Measurements from ENCODE around the gene KIF5A. TPM values are rescaled to one million over a fixed set of nuclear protein-coding genes. Genes with fewer than 3 reads are reported as not detected.

KIF5A gene
- total and polyA plus RNA-seq, 2 of the 13 experiments (the other 11 are each of a cell fraction or from before 2014, with no cell fraction given): 1.6 to 11.9 TPM

DNA sequence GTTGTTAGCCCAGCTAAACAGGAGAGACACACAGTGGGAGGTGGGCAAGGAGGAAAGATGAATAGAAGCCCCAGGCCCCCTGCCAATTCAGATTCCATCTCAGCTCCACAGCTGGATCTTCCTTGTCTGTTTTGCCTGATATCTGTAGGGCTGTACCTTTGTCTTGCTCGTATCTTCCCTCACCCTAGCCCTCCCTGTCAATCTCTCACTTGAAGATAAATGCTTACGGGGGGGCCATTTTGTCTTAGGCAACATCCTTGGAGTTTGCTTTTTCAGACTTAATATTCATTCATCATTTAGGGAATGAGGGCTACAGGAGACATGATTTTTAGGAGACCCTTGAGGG is 2.4 kb downstream of the KIF5A start:
- Histone ChIP-seq H3K4me2 (ENCODE audit: low read depth, low read length) (no peak overlapping the region), H3K27ac (ENCODE audit: extremely low read length, insufficient read depth, low read length) (no peak overlapping the region), H3K9me3 (ENCODE audit: low read length) (no peaks in the 10 kb centered on the region), H3K4me1 (ENCODE audit: insufficient read depth, low read length) (peaks cover 42% of the 10 kb centered on the region), H4K20me1 (ENCODE audit: insufficient read depth, low read length) (no peaks in the 10 kb centered on the region), H2AFZ (ENCODE audit: low read length) (no peak overlapping the region), H3K36me3 (replicated peaks in 1 of 2; ENCODE audit: control insufficient read depth in 1 of 2, insufficient read depth in 2 of 2, low read length in 2 of 2) (no peaks in the 10 kb centered on the region), H3K4me3 (replicated peaks in 1 of 3; ENCODE audit: insufficient read depth in 1 of 3, low read depth in 2 of 3, low read length in 3 of 3) (no peak overlapping the region), H3K27me3 (ENCODE audit: control insufficient read depth in 1 of 2, insufficient read depth in 2 of 2, low read length in 2 of 2) (peaks cover 1 to 24% of the 10 kb centered on the region in 2 experiments; a peak in 3 of 5 replicates), H3K79me2 (ENCODE audit: insufficient read depth, low read length) (no peaks in the 10 kb centered on the region), H3K9ac (ENCODE audit: insufficient read depth, low read depth, low read length) (no peak overlapping the region)
- POLR2A ChIA-PET: interaction anchor here (1.4 kb wide), 1 partner anchor 24 kb away, joined by 6 read pairs; no protein-coding TSS in a partner anchor
- no peak for TF ChIP-seq ZNF30 (CRISPR knock-in tag; IDR thresholded peaks at IDR 0.05)
- no peak for TF ChIP-seq CHD4 (IDR thresholded peaks at IDR 0.05; ENCODE audit: borderline replicate concordance, low read length)
- TF ChIP-seq RARA (CRISPR knock-in tag; IDR thresholded peaks at IDR 0.05): no peak
- TF ChIP-seq ZFP90 (CRISPR knock-in tag; IDR thresholded peaks at IDR 0.05; ENCODE audit: borderline replicate concordance): no peak
- no peak for TF ChIP-seq SMAD3 (CRISPR knock-in tag; IDR thresholded peaks at IDR 0.05)
- no peak for TF ChIP-seq SUZ12 (IDR thresholded peaks at IDR 0.05; ENCODE audit: low read depth, low read length)
- TF ChIP-seq, protein P1, sequence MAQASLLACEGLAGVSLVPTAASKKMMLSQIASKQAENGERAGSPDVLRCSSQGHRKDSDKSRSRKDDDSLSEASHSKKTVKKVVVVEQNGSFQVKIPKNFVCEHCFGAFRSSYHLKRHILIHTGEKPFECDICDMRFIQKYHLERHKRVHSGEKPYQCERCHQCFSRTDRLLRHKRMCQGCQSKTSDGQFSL (CRISPR knock-in tag; IDR thresholded peaks at IDR 0.05): no peak
- TF ChIP-seq RBFOX2 (IDR thresholded peaks at IDR 0.05; ENCODE audit: low read depth, low read length): no peak
- TF ChIP-seq CBFB (CRISPR knock-in tag; IDR thresholded peaks at IDR 0.05): no peak
- TF ChIP-seq, protein P2, sequence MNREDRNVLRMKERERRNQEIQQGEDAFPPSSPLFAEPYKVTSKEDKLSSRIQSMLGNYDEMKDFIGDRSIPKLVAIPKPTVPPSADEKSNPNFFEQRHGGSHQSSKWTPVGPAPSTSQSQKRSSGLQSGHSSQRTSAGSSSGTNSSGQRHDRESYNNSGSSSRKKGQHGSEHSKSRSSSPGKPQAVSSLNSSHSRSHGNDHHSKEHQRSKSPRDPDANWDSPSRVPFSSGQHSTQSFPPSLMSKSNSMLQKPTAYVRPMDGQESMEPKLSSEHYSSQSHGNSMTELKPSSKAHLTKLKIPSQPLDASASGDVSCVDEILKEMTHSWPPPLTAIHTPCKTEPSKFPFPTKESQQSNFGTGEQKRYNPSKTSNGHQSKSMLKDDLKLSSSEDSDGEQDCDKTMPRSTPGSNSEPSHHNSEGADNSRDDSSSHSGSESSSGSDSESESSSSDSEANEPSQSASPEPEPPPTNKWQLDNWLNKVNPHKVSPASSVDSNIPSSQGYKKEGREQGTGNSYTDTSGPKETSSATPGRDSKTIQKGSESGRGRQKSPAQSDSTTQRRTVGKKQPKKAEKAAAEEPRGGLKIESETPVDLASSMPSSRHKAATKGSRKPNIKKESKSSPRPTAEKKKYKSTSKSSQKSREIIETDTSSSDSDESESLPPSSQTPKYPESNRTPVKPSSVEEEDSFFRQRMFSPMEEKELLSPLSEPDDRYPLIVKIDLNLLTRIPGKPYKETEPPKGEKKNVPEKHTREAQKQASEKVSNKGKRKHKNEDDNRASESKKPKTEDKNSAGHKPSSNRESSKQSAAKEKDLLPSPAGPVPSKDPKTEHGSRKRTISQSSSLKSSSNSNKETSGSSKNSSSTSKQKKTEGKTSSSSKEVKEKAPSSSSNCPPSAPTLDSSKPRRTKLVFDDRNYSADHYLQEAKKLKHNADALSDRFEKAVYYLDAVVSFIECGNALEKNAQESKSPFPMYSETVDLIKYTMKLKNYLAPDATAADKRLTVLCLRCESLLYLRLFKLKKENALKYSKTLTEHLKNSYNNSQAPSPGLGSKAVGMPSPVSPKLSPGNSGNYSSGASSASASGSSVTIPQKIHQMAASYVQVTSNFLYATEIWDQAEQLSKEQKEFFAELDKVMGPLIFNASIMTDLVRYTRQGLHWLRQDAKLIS (CRISPR knock-in tag; IDR thresholded peaks at IDR 0.05): no peak
- TF ChIP-seq, protein P3, sequence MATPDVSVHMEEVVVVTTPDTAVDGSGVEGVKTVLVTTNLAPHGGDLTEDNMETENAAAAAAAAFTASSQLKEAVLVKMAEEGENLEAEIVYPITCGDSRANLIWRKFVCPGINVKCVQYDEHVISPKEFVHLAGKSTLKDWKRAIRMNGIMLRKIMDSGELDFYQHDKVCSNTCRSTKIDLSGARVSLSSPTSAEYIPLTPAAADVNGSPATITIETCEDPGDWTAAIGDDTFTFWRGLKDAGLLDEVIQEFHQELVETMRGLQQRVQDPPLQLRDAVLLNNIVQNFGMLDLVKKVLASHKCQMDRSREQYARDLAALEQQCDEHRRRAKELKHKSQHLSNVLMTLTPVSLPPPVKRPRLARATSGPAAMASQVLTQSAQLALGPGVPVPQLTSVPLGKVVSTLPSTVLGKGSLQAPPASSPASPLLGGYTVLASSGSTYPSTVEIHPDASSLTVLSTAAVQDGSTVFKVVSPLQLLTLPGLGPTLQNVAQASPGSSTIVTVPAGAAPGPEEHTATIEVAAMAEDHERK (CRISPR knock-in tag; IDR thresholded peaks at IDR 0.05; ENCODE audit: low read depth): no peak
- TF ChIP-seq SALL1 (CRISPR knock-in tag; IDR thresholded peaks at IDR 0.05): no peak
- FAIRE-seq: no peak
- WGBS (ENCODE audit: low lambda C conversion rate): 53% methylated on average over 2 of the region's 2 CpGs
- in situ Hi-C loops (cut with HindIII; ENCODE audit: extremely low pct_ligation_motif_present, low pct_unique_long_range_greater_than_20kb) (no loop called here), intact Hi-C loops (cut with micrococcal nuclease; ENCODE audit: unreplicated experiment) (no loop called here)
- BruUV-seq (replicated peaks): no TSS peak
- DNase-seq (ENCODE audit: low spot score): no peak
- no peak for ATAC-seq
- CTCF ChIA-PET (ENCODE audit: low intra/inter-chr PET ratio, low total read pairs): no interaction called here
